Brain microvascular endothelial cell (primary cell): ENCODE data around the gene PVALB.

Source experiments
- DNase-seq: peaks from one replicate; pipeline ENCODE4 v3.0.0-alpha.2; 2020
- H3K27ac ChIP-seq: fragments of 250-450 bp; sonication (Bioruptor Pico); 2 replicates; pipeline ENCODE4 v1.5.1; 2020; ENCODE audit warnings: mild to moderate bottlenecking, moderate library complexity
- H3K27me3 ChIP-seq: fragments of 250-450 bp; sonication (Bioruptor Pico); replicated peaks from 2 replicates; pipeline ENCODE4 v1.5.1; 2020; ENCODE audit warnings: mild to moderate bottlenecking
- H3K36me3 ChIP-seq: fragments of 250-450 bp; sonication (Bioruptor Pico); replicated peaks from 2 replicates; pipeline ENCODE4 v1.5.1; 2020; ENCODE audit warnings: mild to moderate bottlenecking
- H3K4me3 ChIP-seq: 2 replicates; pipeline ENCODE4 v1.5.1; 2011; ENCODE audit warnings: low read depth, mild to moderate bottlenecking, control low read depth, low read length, moderate library complexity
- CTCF ChIP-seq: IDR thresholded peaks from 2 replicates; pipeline ENCODE4 v1.5.1; 2011; ENCODE audit warnings: low read depth, mild to moderate bottlenecking, moderate library complexity, low read length, control low read depth, inconsistent platforms; ENCODE audit errors: missing control alignments
- in situ Hi-C: cut with HindIII; loops from 2 replicates; pipeline ENCODE4 v1.10.0; 2017; ENCODE audit warnings: low sequenced_read_pairs, low pct_ligation_motif_present

PVALB gene

GRCh38 chr22:36762687-36763260 lies 54.1 kb downstream of the PVALB start:
- no peak overlapping the region for H3K4me3 ChIP-seq
- H3K27ac ChIP-seq: no peak overlapping the region
- no peaks in the 10 kb centered on the region for H3K27me3 ChIP-seq
- H3K36me3 ChIP-seq: peaks cover 2% of the 10 kb centered on the region
- no peak for DNase-seq
- TF ChIP-seq CTCF: no peak
- in situ Hi-C loops: no loop called here

DNA sequence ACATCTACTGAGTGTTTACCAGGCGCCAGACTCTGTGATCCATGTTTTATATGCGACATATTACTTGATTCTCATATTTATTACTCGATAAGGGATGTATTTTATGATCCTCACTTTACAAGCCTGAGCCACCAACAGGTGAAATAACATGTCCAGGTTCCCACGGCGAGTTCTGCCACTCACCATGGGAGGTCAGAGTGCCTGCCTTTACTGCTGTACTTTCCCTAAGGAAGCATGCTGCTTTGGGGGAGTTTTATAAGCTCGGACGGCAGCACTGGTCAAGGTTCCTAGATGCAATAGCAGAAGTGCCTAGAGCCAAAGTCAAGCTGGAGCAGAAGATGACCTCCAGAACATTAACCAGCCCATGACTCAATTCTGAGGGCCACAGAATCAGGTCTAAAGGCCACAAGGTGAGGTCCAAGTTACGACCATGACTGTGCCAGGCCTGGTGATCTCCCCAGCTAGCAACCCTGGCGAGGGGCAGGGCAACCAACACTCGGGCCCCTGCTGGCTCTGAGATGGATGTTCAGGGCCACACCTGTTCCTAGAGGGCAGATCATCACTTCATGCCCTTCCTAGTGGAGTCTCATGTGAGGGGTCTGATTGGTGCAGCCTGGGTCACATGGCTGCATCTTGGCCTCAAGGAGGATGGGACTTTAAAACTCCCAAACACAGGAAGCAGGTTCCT lies 55.1 kb downstream of the PVALB start:
- no peak for TF ChIP-seq CTCF
- DNase-seq: no peak
- Histone ChIP-seq H3K27ac (no peak overlapping the region), H3K36me3 (no peaks in the 10 kb centered on the region), H3K27me3 (no peaks in the 10 kb centered on the region), H3K4me3 (no peak overlapping the region)
- in situ Hi-C loops: no loop called here

DNA sequence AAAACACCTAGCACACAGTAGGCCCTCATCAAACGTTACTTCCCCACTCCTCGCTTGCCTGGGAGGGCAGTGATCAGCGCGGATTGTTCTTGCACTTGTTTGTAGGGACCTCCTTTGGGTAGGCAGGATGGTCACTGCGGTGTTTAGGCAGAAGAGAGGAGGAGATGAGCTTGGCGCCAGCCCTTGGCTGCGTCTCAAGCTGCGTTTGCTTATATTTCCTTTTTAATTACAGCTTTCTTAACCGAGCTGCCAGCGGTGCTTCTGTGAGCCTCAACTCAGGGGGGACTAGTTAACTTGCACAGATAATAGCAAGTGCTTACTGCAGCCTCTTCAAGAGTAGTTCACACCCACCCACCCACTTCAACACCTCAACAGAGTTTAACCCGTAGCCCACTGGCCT lies 56.0 kb downstream of the PVALB start:
- no peak for DNase-seq
- Histone ChIP-seq H3K36me3 (no peaks in the 10 kb centered on the region), H3K4me3 (no peak overlapping the region), H3K27me3 (no peaks in the 10 kb centered on the region), H3K27ac (no peak overlapping the region)
- in situ Hi-C loops: no loop called here
- no peak for TF ChIP-seq CTCF

DNA sequence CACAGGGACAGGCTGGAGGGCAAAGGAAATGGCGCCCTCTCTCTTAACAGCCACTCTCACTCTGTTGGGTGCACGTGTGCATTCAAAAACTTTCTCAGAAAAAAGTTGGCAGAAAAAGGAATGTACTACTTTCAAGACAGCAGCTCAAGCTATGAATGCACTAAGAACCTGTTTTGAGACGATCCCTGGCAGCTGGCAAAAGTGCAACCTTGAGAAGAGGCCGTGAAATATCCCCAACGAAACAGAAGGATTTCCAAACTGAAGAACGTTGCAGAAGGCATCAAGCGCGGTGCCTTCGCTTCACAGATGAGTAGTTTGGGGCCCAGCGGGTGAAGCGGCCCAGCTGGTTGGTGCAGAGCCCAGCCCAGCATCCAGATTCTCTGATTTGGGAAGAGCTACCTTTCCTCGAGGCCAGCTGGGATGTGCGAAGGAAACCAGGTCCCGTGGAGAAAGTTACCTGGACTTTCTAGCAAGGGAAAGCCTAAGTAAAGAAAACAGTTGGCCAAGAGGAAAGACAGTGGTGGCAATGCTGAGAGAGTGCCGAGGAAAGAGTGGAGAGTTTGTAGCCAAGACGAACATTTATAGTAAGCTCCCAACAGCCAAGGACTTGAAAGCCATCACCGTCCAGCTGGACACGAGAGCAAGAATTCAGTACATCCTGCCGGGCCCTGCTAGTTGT lies 57.2 kb downstream of the PVALB start:
- no peak overlapping the region for H3K27ac ChIP-seq
- DNase-seq: no peak
- no peak for TF ChIP-seq CTCF
- no peak overlapping the region for H3K4me3 ChIP-seq
- in situ Hi-C loops: no loop called here
- H3K36me3 ChIP-seq: no peaks in the 10 kb centered on the region
- H3K27me3 ChIP-seq: no peaks in the 10 kb centered on the region

DNA sequence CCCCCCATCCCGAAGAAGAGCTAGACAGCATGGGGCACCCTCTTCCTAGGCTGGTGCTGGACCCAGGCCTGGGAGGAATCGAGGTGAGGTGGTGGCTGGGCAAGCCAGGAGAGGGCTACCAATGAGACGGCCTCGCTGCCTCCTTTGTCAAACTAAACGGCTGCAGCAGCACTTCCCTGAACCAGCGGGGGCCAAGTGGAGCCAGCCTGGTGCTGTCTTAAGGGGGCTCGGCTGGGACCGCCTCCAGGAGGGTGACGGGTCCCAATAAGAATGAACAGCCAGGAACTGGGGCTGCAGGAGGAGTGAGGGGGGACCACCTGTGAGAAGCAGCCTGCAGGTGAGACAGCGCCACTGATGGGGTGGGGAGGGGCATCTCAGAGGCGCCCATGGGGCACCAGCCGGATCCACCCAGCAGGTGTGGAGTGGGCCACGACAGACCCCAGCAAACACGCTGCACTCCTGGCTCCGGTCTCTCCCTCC lies 58.0 kb downstream of the PVALB start:
- no peak for TF ChIP-seq CTCF
- H3K27ac ChIP-seq: no peak overlapping the region

More for the DNA sequence above, 58.0 kb downstream of the PVALB start:
- Histone ChIP-seq H3K36me3 (no peaks in the 10 kb centered on the region), H3K4me3 (no peak overlapping the region), H3K27me3 (no peaks in the 10 kb centered on the region)
- in situ Hi-C loops: no loop called here
- no peak for DNase-seq
